HepG2 (cell line): ENCODE results near the gene RPP21.

Experiments
- CSRNP1 ChIP-seq: sonication (generic); formaldehyde crosslinking; IDR thresholded peaks from 2 replicates; pipeline ENCODE4 v1.8.1; 2023; ENCODE audit warnings: mild to moderate bottlenecking, missing genetic modification reagents
- FOXK2 ChIP-seq: fragments of 450-650 bp; IDR thresholded peaks from 2 replicates; pipeline ENCODE4 v1.6.1; 2016
- KLF13 ChIP-seq: sonication (generic); formaldehyde crosslinking; IDR thresholded peaks from 2 replicates; pipeline ENCODE4 v1.4.0; 2020; ENCODE audit warnings: mild to moderate bottlenecking, missing genetic modification reagents
- NFYB ChIP-seq: sonication (generic); formaldehyde crosslinking; IDR thresholded peaks from 2 replicates; pipeline ENCODE4 v1.4.0; 2020; ENCODE audit warnings: missing genetic modification reagents
- POLR2A ChIP-seq, 2 experiments: IDR thresholded peaks; 2 replicates each; pipeline ENCODE4 v1.6.1; 2011; ENCODE audit warnings: low read depth in 2 of 2, low read length in 2 of 2, mild to moderate bottlenecking in 1 of 2, moderate library complexity in 1 of 2; ENCODE audit not compliant: insufficient read depth in 1 of 2
- ZNF605 ChIP-seq: sonication (generic); formaldehyde crosslinking; IDR thresholded peaks from 2 replicates; pipeline ENCODE4 v1.8.0; 2022; ENCODE audit warnings: mild to moderate bottlenecking, missing genetic modification reagents
- ZSCAN30 ChIP-seq: sonication (generic); formaldehyde crosslinking; IDR thresholded peaks from 2 replicates; pipeline ENCODE4 v1.5.0; 2020; ENCODE audit warnings: mild to moderate bottlenecking, missing genetic modification reagents

GRCh38 chr6:30386166-30386565 is 41.2 kb downstream of the RPP21 start:
- TF ChIP-seq KLF13 (CRISPR knock-in tag) (no peak), ZSCAN30 (no peak), CSRNP1 (CRISPR knock-in tag) (no peak), ZNF605 (no peak), NFYB (CRISPR knock-in tag) (no peak), POLR2A (IDR thresholded peaks at IDR 0.05; ENCODE audit: insufficient read depth in 1 of 2, low read depth in 2 of 2, low read length in 2 of 2) (no peak), FOXK2 (no peak)
